CD14-positive monocyte (primary cell): ENCODE data around the gene AXIN1. TPM values are rescaled to one million over a fixed set of nuclear protein-coding genes. Genes with fewer than 3 reads are reported as not detected.

Source experiments
- DNase-seq, 3 donors: peaks; one replicate each; pipeline ENCODE4 v3.0.0-alpha.2; 2011 to 2022
- H2AFZ ChIP-seq: 2 replicates; pipeline ENCODE4 v1.6.0; 2012; ENCODE audit warnings: mild to moderate bottlenecking, low read depth, low read length, inconsistent platforms; ENCODE audit not compliant: insufficient read depth, poor library complexity, severe bottlenecking
- H3K27ac ChIP-seq, 2 donors: 1 replicate in 1 of 2; 2 replicates in 1 of 2; pipeline ENCODE4 v1.5.1; 2012 to 2013; ENCODE audit warnings: low read length in 2 of 2, control low read depth in 1 of 2, inconsistent platforms in 1 of 2, low read depth in 1 of 2, mild to moderate bottlenecking in 1 of 2
- H3K27me3 ChIP-seq, 2 donors: one replicate each; pipeline versions ENCODE4 v1.6.0 to v1.6.1; 2011 to 2013; ENCODE audit warnings: low read length in 2 of 2; ENCODE audit not compliant: control insufficient read depth in 2 of 2, insufficient read depth in 2 of 2
- H3K36me3 ChIP-seq, 2 donors: replicated peaks in 1 of 2; 1 replicate in 1 of 2; 2 replicates in 1 of 2; pipeline versions ENCODE4 v1.5.1 to v1.6.1; 2012 to 2013; ENCODE audit warnings: low read length in 2 of 2, control low read depth in 1 of 2, inconsistent platforms in 1 of 2, mild to moderate bottlenecking in 1 of 2; ENCODE audit not compliant: insufficient read depth in 2 of 2, control insufficient read depth in 1 of 2
- H3K4me1 ChIP-seq, 2 donors: 1 replicate in 1 of 2; 2 replicates in 1 of 2; pipeline versions ENCODE4 v1.5.1 to v1.6.1; 2012 to 2013; ENCODE audit warnings: low read length in 2 of 2, control low read depth in 1 of 2, inconsistent platforms in 1 of 2, mild to moderate bottlenecking in 1 of 2, moderate library complexity in 1 of 2; ENCODE audit not compliant: insufficient read depth in 2 of 2, control insufficient read depth in 1 of 2
- H3K4me2 ChIP-seq: replicated peaks from 2 replicates; pipeline ENCODE3; 2012; ENCODE audit warnings: low read length, moderate library complexity, mild to moderate bottlenecking; ENCODE audit not compliant: poor library complexity, severe bottlenecking; ENCODE audit errors: extremely low read depth
- H3K4me3 ChIP-seq, 3 experiments: fragments of 200-600 bp in 1 of 3; sonication (generic) in 1 of 3; replicated peaks in 1 of 3; 1 replicate in 2 of 3; 2 replicates in 1 of 3; pipeline ENCODE4 v1.5.1; 2011 to 2013; ENCODE audit warnings: low read length in 3 of 3, mild to moderate bottlenecking in 3 of 3, control low read depth in 2 of 3, low read depth in 2 of 3, inconsistent platforms in 1 of 3, moderate library complexity in 1 of 3
- H3K79me2 ChIP-seq: 2 replicates; pipeline ENCODE4 v1.6.0; 2012; ENCODE audit warnings: mild to moderate bottlenecking, control low read depth, inconsistent platforms, low read length, moderate library complexity; ENCODE audit not compliant: insufficient read depth
- H3K9ac ChIP-seq: 2 replicates; pipeline ENCODE4 v1.6.0; 2017; ENCODE audit warnings: low read length, mild to moderate bottlenecking; ENCODE audit not compliant: insufficient read depth, poor library complexity, severe bottlenecking
- H3K9me3 ChIP-seq, 2 donors: replicated peaks in 1 of 2; 1 replicate in 1 of 2; 2 replicates in 1 of 2; pipeline versions ENCODE4 v1.5.1 to v1.6.1; 2012 to 2013; ENCODE audit warnings: low read length in 2 of 2, control low read depth in 1 of 2; ENCODE audit not compliant: control insufficient read depth in 1 of 2, insufficient read depth in 1 of 2
- H4K20me1 ChIP-seq: 2 replicates; pipeline ENCODE4 v1.6.0; 2012; ENCODE audit warnings: mild to moderate bottlenecking, low read length, control low read depth, moderate library complexity; ENCODE audit not compliant: insufficient read depth
- H3K27ac Mint-ChIP-seq, 7 donors: one replicate each; pipeline ENCODE4 v1.8.0; 2020; ENCODE audit warnings: mild to moderate bottlenecking in 7 of 7, mixed read lengths in 7 of 7, moderate library complexity in 6 of 7, inconsistent platforms in 2 of 7
- H3K27me3 Mint-ChIP-seq, 3 donors: one replicate each; pipeline ENCODE4 v1.8.0; 2021 to 2022; ENCODE audit warnings: low read depth in 3 of 3, mild to moderate bottlenecking in 3 of 3, mixed read lengths in 3 of 3, moderate library complexity in 3 of 3, inconsistent platforms in 1 of 3
- H3K36me3 Mint-ChIP-seq, 2 donors: one replicate each; pipeline ENCODE4 v1.8.0; 2020; ENCODE audit warnings: mixed read lengths in 2 of 2, inconsistent platforms in 1 of 2, mild to moderate bottlenecking in 1 of 2
- H3K4me1 Mint-ChIP-seq: one replicate; pipeline ENCODE4 v1.8.0; 2020; ENCODE audit warnings: mild to moderate bottlenecking, mixed read lengths
- H3K4me3 Mint-ChIP-seq, 2 donors: one replicate each; pipeline ENCODE4 v1.8.0; 2020; ENCODE audit warnings: mild to moderate bottlenecking in 2 of 2, mixed read lengths in 2 of 2, moderate library complexity in 1 of 2
- H3K9me3 Mint-ChIP-seq, 7 donors: one replicate each; pipeline ENCODE4 v1.8.0; 2020 to 2022; ENCODE audit warnings: mixed read lengths in 7 of 7, mild to moderate bottlenecking in 6 of 7, moderate library complexity in 6 of 7, inconsistent platforms in 2 of 7
- CTCF ChIP-seq: fragments of 200-600 bp; IDR thresholded peaks from one replicate; pipeline ENCODE4 v1.8.0; 2022; ENCODE audit warnings: antibody characterized with exemption, mild to moderate bottlenecking
- WGBS: methylation state at CpG from one replicate; pipeline ENCODE4 v1.1.5; 2013; ENCODE audit warnings: missing lambda C conversion rate; ENCODE audit not compliant: insufficient coverage; 5-methylcytosine and 5-hydroxymethylcytosine counted together
- intact Hi-C, 2 donors: fragments of 100-400 bp; cut with micrococcal nuclease; formaldehyde crosslinking; loops; one replicate each; pipeline versions ENCODE4 v1.15.0 to v1.15.1; 2023
- polyA plus RNA-seq, 3 donors: library from polyadenylated mRNA; depleted of rRNA in 1 of 3; unstranded in 2 of 3; stranded (reverse) in 1 of 3; fragments of 300-500 nt in 2 of 3; fragments of >200 nt in 1 of 3; fragmentation: Illumina TruSeq in 2 of 3; gene quantifications; 1 replicate in 2 of 3; 2 replicates in 1 of 3; pipeline ENCODE4 v1.2.3, GENCODE V29; 2012 to 2021

AXIN1 gene
- polyA plus RNA-seq, 3 donors = 0.30 to 20.9 (median 0.74) TPM

GRCh38 chr16:360698-361336 lies 8.3 kb upstream of the AXIN1 start:
- H3K9me3 Mint-ChIP-seq = no peaks in the 10 kb centered on the region
- Histone ChIP-seq H3K9me3 (no peaks in the 10 kb centered on the region), H4K20me1 (no peaks in the 10 kb centered on the region), H3K27ac (no peak overlapping the region), H3K4me1 (peaks cover 6 to 8% of the 10 kb centered on the region in 2 donors), H3K79me2 (no peaks in the 10 kb centered on the region), H3K4me3 (no peak overlapping the region), H2AFZ (no peak overlapping the region), H3K4me2 (no peak overlapping the region), H3K27me3 (no peaks in the 10 kb centered on the region), H3K36me3 (no peaks in the 10 kb centered on the region), H3K9ac (no peak overlapping the region)
- H3K4me1 Mint-ChIP-seq = peaks cover 6% of the 10 kb centered on the region
- no peak for TF ChIP-seq CTCF
- no peaks in the 10 kb centered on the region for H3K36me3 Mint-ChIP-seq
- H3K4me3 Mint-ChIP-seq = no peak overlapping the region
- no peak for DNase-seq
- peaks cover 5 to 25% (median 14%) of the 10 kb centered on the region in 3 donors for H3K27me3 Mint-ChIP-seq
- WGBS = 97% methylated on average over 38 of the region's 47 CpGs
- no peak overlapping the region for H3K27ac Mint-ChIP-seq
- intact Hi-C loops = loop anchor here (5.0 kb wide), 1 partner anchor 254 kb away; no protein-coding TSS in a partner anchor

GRCh38 chr16:359871-360697 lies 7.6 kb upstream of the AXIN1 start:
- no peak for TF ChIP-seq CTCF
- Histone ChIP-seq H3K4me2 (no peak overlapping the region), H3K9me3 (no peaks in the 10 kb centered on the region), H3K4me1 (peaks cover 6 to 8% of the 10 kb centered on the region in 2 donors), H4K20me1 (no peaks in the 10 kb centered on the region), H3K79me2 (no peaks in the 10 kb centered on the region), H3K9ac (no peak overlapping the region), H3K27ac (no peak overlapping the region), H3K36me3 (no peaks in the 10 kb centered on the region), H3K27me3 (no peaks in the 10 kb centered on the region), H2AFZ (no peak overlapping the region), H3K4me3 (no peak overlapping the region)
- Mint-ChIP-seq H3K27ac (no peak overlapping the region), H3K9me3 (peaks cover 0 to 1% (median 0%) of the 10 kb centered on the region in 7 donors), H3K27me3 (peaks cover 3 to 25% (median 14%) of the 10 kb centered on the region in 3 donors), H3K36me3 (no peaks in the 10 kb centered on the region), H3K4me1 (peaks cover 6% of the 10 kb centered on the region), H3K4me3 (no peak overlapping the region)
- 95% methylated on average over 36 of the region's 47 CpGs for WGBS
- intact Hi-C loops = loop anchor here (5.0 kb wide), 1 partner anchor 253 kb away; no protein-coding TSS in a partner anchor
- no peak for DNase-seq
